K562 (cell line): ENCODE data around the gene SMG5. TPM values are rescaled to one million over a fixed set of nuclear protein-coding genes. Genes with fewer than 3 reads are reported as not detected.

Experiments used
- ASH1L ChIP-seq: fragments of 450-650 bp; IDR thresholded peaks from 2 replicates; pipeline ENCODE4 v1.6.1; 2018; ENCODE audit warnings: borderline replicate concordance, mild to moderate bottlenecking, low read depth; ENCODE audit not compliant: partially characterized antibody
- BACH1 ChIP-seq: fragments of 200-800 bp; sonication (Bioruptor generic); IDR thresholded peaks from 2 replicates; pipeline ENCODE4 v1.6.1; 2016; ENCODE audit warnings: missing genetic modification characterization, missing compliant biosample characterization
- FUS ChIP-seq: fragments of 200-400 bp; formaldehyde crosslinking; optimal IDR thresholded peaks from 2 replicates; pipeline ENCODE3; 2017; ENCODE audit warnings: low read depth, low read length
- MTA3 ChIP-seq: fragments of 450-650 bp; formaldehyde crosslinking; IDR thresholded peaks from 2 replicates; pipeline ENCODE4 v1.6.1; 2017; ENCODE audit warnings: mild to moderate bottlenecking, borderline replicate concordance
- RBBP5 ChIP-seq: fragments of 200-600 bp; sonication (generic); IDR thresholded peaks from 2 replicates; pipeline ENCODE4 v1.6.1; 2012; ENCODE audit warnings: borderline replicate concordance, mild to moderate bottlenecking, low read length, control low read depth, inconsistent platforms; ENCODE audit not compliant: insufficient read depth, poor library complexity, severe bottlenecking
- RCOR1 ChIP-seq, 2 experiments: IDR thresholded peaks; 2 replicates each; pipeline ENCODE4 v1.6.1; 2012; ENCODE audit warnings: low read depth in 2 of 2, low read length in 2 of 2, borderline replicate concordance in 1 of 2, improper control_type of control experiment in 1 of 2
- SMAD3 ChIP-seq: fragments of 450-650 bp; formaldehyde crosslinking; conservative IDR thresholded peaks from 2 replicates; pipeline ENCODE4 v1.4.0; 2020; ENCODE audit warnings: mild to moderate bottlenecking
- SP1 ChIP-seq: sonication (generic); formaldehyde crosslinking; IDR thresholded peaks from 2 replicates; pipeline ENCODE4 v1.8.1; 2022; ENCODE audit warnings: mild to moderate bottlenecking, missing genetic modification reagents
- STAT5A ChIP-seq: IDR thresholded peaks from 2 replicates; pipeline ENCODE4 v1.6.1; 2012; ENCODE audit warnings: low read length, inconsistent platforms, borderline replicate concordance
- ZBTB17 ChIP-seq: fragments of 450-650 bp; formaldehyde crosslinking; IDR thresholded peaks from 2 replicates; pipeline ENCODE4 v1.4.0; 2020; ENCODE audit warnings: mild to moderate bottlenecking
- polyA plus RNA-seq, 8 experiments: library from polyadenylated mRNA; depleted of rRNA in 4 of 8; stranded (reverse) in 5 of 8; unstranded in 3 of 8; fragments of >200 nt; fragmentation: Nextera tagmentation in 2 of 8; fragmentation: Illumina TruSeq in 1 of 8; extraction: Ambion mirVana in 2 of 8; extraction: Trizol in 1 of 8; gene quantifications; 2 replicates each; pipeline versions ENCODE4 v1.2.1 to v1.2.3, GENCODE V29; 2011 to 2014; ENCODE audit warnings: inconsistent platforms in 1 of 8, missing spikeins in 1 of 8
- total RNA-seq, 7 experiments: library from RNA; depleted of rRNA in 6 of 7; stranded (reverse); fragments of >200 nt in 6 of 7; fragmentation: Illumina TruSeq in 2 of 7; extraction: Trizol in 2 of 7; gene quantifications; 2 replicates each; pipeline versions ENCODE4 v1.2.1 to v1.2.3, GENCODE V29; 2011 to 2021; ENCODE audit warnings: low replicate concordance in 1 of 7
- TF ChIP-seq, protein P1 (sequence below): sonication (generic); formaldehyde crosslinking; IDR thresholded peaks from 2 replicates; pipeline ENCODE4 v1.4.0; 2020; ENCODE audit warnings: mild to moderate bottlenecking, missing genetic modification reagents
- TF ChIP-seq, protein P2 (sequence below): sonication (generic); formaldehyde crosslinking; IDR thresholded peaks from 2 replicates; pipeline ENCODE4 v1.8.1; 2023; ENCODE audit warnings: mild to moderate bottlenecking, missing genetic modification reagents, moderate library complexity
- TF ChIP-seq, protein P3 (sequence below): sonication (generic); formaldehyde crosslinking; IDR thresholded peaks from 2 replicates; pipeline ENCODE4 v1.8.0; 2022; ENCODE audit warnings: mild to moderate bottlenecking, missing genetic modification reagents
- TF ChIP-seq, protein P4 (sequence below): sonication (generic); formaldehyde crosslinking; IDR thresholded peaks from 2 replicates; pipeline ENCODE4 v1.8.0; 2022; ENCODE audit warnings: mild to moderate bottlenecking, missing genetic modification reagents
- TF ChIP-seq, protein P5 (sequence below): sonication (generic); formaldehyde crosslinking; IDR thresholded peaks from 2 replicates; pipeline ENCODE4 v1.8.1; 2023; ENCODE audit warnings: mild to moderate bottlenecking, missing genetic modification reagents

Gene SMG5
- total and polyA plus RNA-seq, 9 of the 15 experiments (the other 6 are each of a cell fraction or from before 2014, with no cell fraction given), result 1.4 to 85.9 (median 53.0) TPM

DNA sequence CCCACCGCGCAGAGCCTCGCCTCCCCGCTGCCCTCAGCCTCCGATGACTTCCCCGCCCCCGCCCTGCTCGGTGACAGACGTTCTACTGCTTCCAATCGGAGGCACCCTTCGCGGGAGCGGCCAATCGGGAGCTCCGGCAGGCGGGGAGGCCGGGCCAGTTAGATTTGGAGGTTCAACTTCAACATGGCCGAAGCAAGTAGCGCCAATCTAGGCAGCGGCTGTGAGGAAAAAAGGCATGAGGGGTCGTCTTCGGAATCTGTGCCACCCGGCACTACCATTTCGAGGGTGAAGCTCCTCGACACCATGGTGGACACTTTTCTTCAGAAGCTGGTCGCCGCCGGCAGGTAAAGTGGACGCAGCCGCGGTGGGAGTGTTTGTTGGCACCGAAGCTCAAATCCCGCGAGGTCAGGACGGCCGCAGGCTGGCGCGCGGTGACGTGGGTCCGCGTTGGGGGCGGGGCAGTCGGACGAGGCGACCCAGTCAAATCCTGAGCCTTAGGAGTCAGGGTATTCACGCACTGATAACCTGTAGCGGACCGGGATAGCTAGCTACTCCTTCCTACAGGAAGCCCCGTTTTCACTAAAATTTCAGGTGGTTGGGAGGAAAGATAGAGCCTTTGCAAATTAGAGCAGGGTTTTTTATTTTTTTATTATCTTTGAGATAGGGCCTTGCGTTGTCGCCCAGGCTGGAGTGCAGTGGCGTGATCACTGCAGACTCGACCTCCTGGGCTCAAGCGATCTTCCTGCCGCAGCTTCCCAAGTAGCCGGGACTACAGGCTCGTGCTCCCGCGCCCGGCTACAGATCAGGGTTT is 69.6 kb downstream of the SMG5 start, which contains the start of gene PMF1 (continued):
- TF ChIP-seq, protein P1, sequence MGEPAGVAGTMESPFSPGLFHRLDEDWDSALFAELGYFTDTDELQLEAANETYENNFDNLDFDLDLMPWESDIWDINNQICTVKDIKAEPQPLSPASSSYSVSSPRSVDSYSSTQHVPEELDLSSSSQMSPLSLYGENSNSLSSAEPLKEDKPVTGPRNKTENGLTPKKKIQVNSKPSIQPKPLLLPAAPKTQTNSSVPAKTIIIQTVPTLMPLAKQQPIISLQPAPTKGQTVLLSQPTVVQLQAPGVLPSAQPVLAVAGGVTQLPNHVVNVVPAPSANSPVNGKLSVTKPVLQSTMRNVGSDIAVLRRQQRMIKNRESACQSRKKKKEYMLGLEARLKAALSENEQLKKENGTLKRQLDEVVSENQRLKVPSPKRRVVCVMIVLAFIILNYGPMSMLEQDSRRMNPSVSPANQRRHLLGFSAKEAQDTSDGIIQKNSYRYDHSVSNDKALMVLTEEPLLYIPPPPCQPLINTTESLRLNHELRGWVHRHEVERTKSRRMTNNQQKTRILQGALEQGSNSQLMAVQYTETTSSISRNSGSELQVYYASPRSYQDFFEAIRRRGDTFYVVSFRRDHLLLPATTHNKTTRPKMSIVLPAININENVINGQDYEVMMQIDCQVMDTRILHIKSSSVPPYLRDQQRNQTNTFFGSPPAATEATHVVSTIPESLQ, result peak; percentile 37; the same call in 1 of the 2 replicates
- 0 out of 2 replicates have a peak, but pooled peaks have one; percentile 52 for TF ChIP-seq SMAD3 (CRISPR knock-in tag)
- TF ChIP-seq FUS, result no peak
- no peak for TF ChIP-seq STAT5A
- peak; percentile 89 for TF ChIP-seq SP1 (CRISPR knock-in tag)
- TF ChIP-seq RBBP5, result peak; percentile 79
- peak in 1 of 2 experiments; percentile 44; a peak in 1 of 4 replicates for TF ChIP-seq RCOR1 (IDR thresholded peaks at IDR 0.05; ENCODE audit: borderline replicate concordance in 1 of 2, low read depth in 2 of 2, low read length in 2 of 2)
- TF ChIP-seq ASH1L, result peak; percentile 94
- TF ChIP-seq, protein P2, sequence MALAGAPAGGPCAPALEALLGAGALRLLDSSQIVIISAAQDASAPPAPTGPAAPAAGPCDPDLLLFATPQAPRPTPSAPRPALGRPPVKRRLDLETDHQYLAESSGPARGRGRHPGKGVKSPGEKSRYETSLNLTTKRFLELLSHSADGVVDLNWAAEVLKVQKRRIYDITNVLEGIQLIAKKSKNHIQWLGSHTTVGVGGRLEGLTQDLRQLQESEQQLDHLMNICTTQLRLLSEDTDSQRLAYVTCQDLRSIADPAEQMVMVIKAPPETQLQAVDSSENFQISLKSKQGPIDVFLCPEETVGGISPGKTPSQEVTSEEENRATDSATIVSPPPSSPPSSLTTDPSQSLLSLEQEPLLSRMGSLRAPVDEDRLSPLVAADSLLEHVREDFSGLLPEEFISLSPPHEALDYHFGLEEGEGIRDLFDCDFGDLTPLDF, result peak; percentile 82
- no peak for TF ChIP-seq BACH1 (tag)
- TF ChIP-seq, protein P3, sequence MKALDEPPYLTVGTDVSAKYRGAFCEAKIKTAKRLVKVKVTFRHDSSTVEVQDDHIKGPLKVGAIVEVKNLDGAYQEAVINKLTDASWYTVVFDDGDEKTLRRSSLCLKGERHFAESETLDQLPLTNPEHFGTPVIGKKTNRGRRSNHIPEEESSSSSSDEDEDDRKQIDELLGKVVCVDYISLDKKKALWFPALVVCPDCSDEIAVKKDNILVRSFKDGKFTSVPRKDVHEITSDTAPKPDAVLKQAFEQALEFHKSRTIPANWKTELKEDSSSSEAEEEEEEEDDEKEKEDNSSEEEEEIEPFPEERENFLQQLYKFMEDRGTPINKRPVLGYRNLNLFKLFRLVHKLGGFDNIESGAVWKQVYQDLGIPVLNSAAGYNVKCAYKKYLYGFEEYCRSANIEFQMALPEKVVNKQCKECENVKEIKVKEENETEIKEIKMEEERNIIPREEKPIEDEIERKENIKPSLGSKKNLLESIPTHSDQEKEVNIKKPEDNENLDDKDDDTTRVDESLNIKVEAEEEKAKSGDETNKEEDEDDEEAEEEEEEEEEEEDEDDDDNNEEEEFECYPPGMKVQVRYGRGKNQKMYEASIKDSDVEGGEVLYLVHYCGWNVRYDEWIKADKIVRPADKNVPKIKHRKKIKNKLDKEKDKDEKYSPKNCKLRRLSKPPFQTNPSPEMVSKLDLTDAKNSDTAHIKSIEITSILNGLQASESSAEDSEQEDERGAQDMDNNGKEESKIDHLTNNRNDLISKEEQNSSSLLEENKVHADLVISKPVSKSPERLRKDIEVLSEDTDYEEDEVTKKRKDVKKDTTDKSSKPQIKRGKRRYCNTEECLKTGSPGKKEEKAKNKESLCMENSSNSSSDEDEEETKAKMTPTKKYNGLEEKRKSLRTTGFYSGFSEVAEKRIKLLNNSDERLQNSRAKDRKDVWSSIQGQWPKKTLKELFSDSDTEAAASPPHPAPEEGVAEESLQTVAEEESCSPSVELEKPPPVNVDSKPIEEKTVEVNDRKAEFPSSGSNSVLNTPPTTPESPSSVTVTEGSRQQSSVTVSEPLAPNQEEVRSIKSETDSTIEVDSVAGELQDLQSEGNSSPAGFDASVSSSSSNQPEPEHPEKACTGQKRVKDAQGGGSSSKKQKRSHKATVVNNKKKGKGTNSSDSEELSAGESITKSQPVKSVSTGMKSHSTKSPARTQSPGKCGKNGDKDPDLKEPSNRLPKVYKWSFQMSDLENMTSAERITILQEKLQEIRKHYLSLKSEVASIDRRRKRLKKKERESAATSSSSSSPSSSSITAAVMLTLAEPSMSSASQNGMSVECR (CRISPR knock-in tag), result peak; percentile 16; the same call in 1 of the 2 replicates
- TF ChIP-seq, protein P4, sequence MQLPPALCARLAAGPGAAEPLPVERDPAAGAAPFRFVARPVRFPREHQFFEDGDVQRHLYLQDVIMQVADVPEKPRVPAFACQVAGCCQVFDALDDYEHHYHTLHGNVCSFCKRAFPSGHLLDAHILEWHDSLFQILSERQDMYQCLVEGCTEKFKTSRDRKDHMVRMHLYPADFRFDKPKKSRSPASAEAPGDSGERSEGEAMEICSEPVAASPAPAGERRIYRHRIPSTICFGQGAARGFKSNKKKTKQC (CRISPR knock-in tag), result peak; percentile 79; the same call in 1 of the 2 replicates
- peak; percentile 93 for TF ChIP-seq ZBTB17 (CRISPR knock-in tag)
- peak; percentile 89; the same call in 1 of the 2 replicates for TF ChIP-seq MTA3
- TF ChIP-seq, protein P5, sequence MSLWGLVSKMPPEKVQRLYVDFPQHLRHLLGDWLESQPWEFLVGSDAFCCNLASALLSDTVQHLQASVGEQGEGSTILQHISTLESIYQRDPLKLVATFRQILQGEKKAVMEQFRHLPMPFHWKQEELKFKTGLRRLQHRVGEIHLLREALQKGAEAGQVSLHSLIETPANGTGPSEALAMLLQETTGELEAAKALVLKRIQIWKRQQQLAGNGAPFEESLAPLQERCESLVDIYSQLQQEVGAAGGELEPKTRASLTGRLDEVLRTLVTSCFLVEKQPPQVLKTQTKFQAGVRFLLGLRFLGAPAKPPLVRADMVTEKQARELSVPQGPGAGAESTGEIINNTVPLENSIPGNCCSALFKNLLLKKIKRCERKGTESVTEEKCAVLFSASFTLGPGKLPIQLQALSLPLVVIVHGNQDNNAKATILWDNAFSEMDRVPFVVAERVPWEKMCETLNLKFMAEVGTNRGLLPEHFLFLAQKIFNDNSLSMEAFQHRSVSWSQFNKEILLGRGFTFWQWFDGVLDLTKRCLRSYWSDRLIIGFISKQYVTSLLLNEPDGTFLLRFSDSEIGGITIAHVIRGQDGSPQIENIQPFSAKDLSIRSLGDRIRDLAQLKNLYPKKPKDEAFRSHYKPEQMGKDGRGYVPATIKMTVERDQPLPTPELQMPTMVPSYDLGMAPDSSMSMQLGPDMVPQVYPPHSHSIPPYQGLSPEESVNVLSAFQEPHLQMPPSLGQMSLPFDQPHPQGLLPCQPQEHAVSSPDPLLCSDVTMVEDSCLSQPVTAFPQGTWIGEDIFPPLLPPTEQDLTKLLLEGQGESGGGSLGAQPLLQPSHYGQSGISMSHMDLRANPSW (CRISPR knock-in tag), result peak; percentile 88
